Thyroid gland (tissue), 4 donors: ENCODE data around the gene PIK3CD.

Experiments used
- POLR2A ChIP-seq, 2 donors: fragments of 450-650 bp; IDR thresholded peaks; one replicate each; pipeline ENCODE4 v1.6.1; 2017; ENCODE audit warnings: antibody characterized with exemption in 2 of 2, mild to moderate bottlenecking in 2 of 2, moderate library complexity in 1 of 2
- TF ChIP-seq, protein P1 (sequence below), 6 experiments: fragments of 200-600 bp in 3 of 6; fragments of 450-650 bp in 3 of 6; sonication (generic) in 3 of 6; IDR thresholded peaks; one replicate each; pipeline ENCODE4 v1.5.1; 2016 to 2019; ENCODE audit warnings: antibody characterized with exemption in 6 of 6, mild to moderate bottlenecking in 2 of 6, inconsistent platforms in 1 of 6, moderate library complexity in 1 of 6

DNA sequence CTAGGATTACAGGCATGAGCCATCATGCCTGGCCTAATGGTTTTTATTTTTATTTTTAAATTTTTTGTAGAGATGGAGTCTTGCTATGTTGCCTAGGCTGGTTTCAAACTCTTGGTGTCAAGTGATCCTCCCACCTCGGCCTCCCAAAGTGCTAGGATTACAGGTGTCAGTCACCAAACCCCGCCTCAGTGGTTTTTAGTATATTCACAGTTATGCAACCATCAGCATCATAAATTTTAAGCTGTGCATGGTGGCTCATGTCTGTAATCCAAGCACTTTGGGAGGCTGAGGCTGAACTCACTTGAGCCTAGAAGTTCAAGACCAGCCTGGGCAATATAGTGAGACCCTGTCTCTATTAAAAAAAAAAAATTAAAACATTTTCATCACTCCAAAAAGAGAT lies 28.6 kb downstream of the PIK3CD start:
- TF ChIP-seq, protein P1, sequence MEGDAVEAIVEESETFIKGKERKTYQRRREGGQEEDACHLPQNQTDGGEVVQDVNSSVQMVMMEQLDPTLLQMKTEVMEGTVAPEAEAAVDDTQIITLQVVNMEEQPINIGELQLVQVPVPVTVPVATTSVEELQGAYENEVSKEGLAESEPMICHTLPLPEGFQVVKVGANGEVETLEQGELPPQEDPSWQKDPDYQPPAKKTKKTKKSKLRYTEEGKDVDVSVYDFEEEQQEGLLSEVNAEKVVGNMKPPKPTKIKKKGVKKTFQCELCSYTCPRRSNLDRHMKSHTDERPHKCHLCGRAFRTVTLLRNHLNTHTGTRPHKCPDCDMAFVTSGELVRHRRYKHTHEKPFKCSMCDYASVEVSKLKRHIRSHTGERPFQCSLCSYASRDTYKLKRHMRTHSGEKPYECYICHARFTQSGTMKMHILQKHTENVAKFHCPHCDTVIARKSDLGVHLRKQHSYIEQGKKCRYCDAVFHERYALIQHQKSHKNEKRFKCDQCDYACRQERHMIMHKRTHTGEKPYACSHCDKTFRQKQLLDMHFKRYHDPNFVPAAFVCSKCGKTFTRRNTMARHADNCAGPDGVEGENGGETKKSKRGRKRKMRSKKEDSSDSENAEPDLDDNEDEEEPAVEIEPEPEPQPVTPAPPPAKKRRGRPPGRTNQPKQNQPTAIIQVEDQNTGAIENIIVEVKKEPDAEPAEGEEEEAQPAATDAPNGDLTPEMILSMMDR (IDR thresholded peaks at IDR 0.05), result no peak
- no peak for TF ChIP-seq POLR2A (IDR thresholded peaks at IDR 0.05)
